Endothelial cell of umbilical vein (primary cell): ENCODE data around the gene TMEM37. TPM values are rescaled to one million over a fixed set of nuclear protein-coding genes. Genes with fewer than 3 reads are reported as not detected.

Experiments used
- BruUV-seq: library from RNA; stranded (reverse); fragments of 400-500 nt; replicated peaks from 2 replicates; lab custom pipeline; 2021; lab: Mats Ljungman, UMichigan
- CTCF ChIA-PET: fragments of 300-600, 350-600 bp; sonication (Branson Sonifier 250); formaldehyde crosslinking; loops from one replicate; lab custom pipeline; 2021; ENCODE audit warnings: antibody characterized with exemption, inconsistent platforms; lab: Charles Lee
- POLR2A ChIA-PET: fragments of 300-600, 350-600 bp; sonication (Branson Sonifier 250); formaldehyde crosslinking; loops from one replicate; lab custom pipeline; 2021; ENCODE audit warnings: antibody characterized with exemption, inconsistent platforms; lab: Charles Lee
- DNase-seq: peaks from one replicate; pipeline ENCODE4 v3.0.0-alpha.2; 2011; ENCODE audit warnings: low read depth, low spot score
- FAIRE-seq: peaks from 2 replicates; lab custom pipeline; 2011; peaks lifted over from hg19 to GRCh38; lab: Jason Lieb, UNC
- H2AFZ ChIP-seq: 2 replicates; pipeline ENCODE4 v1.6.0; 2012; ENCODE audit warnings: low read depth, low read length, control low read depth, inconsistent platforms
- H3K27ac ChIP-seq: 2 replicates; pipeline ENCODE4 v1.5.1; 2011; ENCODE audit warnings: low read depth, mild to moderate bottlenecking, control low read depth, low read length, moderate library complexity; ENCODE audit not compliant: insufficient read depth
- H3K27me3 ChIP-seq, 2 experiments: 2 replicates each; pipeline versions ENCODE4 v1.6.0 to v1.6.1; 2011; ENCODE audit warnings: low read length in 2 of 2, mixed read lengths in 1 of 2; ENCODE audit not compliant: control insufficient read depth in 2 of 2, insufficient read depth in 2 of 2
- H3K36me3 ChIP-seq, 2 experiments: 2 replicates in 1 of 2; 3 replicates in 1 of 2; pipeline ENCODE4 v1.5.1; 2011; ENCODE audit warnings: low read length in 2 of 2, mild to moderate bottlenecking in 1 of 2, moderate library complexity in 1 of 2; ENCODE audit not compliant: control insufficient read depth in 2 of 2, insufficient read depth in 2 of 2; ENCODE audit errors: extremely low read depth in 1 of 2
- H3K4me1 ChIP-seq: 3 replicates; pipeline ENCODE4 v1.5.1; 2011; ENCODE audit warnings: mild to moderate bottlenecking, low read length; ENCODE audit not compliant: control insufficient read depth, insufficient read depth; ENCODE audit errors: extremely low read depth
- H3K4me2 ChIP-seq: 2 replicates; pipeline ENCODE4 v1.6.1; 2011; ENCODE audit warnings: low read length, control low read depth, mixed read lengths; ENCODE audit not compliant: insufficient read depth
- H3K4me3 ChIP-seq, 3 experiments: fragments of 200-600 bp in 1 of 3; sonication (generic), shearing (Covaris generic) in 1 of 3; replicated peaks in 1 of 3; 2 replicates each; pipeline ENCODE4 v1.5.1; 2011 to 2016; ENCODE audit warnings: control low read depth in 3 of 3, low read length in 3 of 3, mild to moderate bottlenecking in 2 of 3, inconsistent platforms in 1 of 3, low read depth in 1 of 3, moderate library complexity in 1 of 3; ENCODE audit not compliant: insufficient read depth in 1 of 3
- H3K79me2 ChIP-seq: 2 replicates; pipeline ENCODE4 v1.6.0; 2012; ENCODE audit warnings: low read length, inconsistent platforms; ENCODE audit not compliant: control insufficient read depth, insufficient read depth
- H3K9ac ChIP-seq: replicated peaks from 2 replicates; pipeline ENCODE3; 2011; ENCODE audit warnings: low read length, control low read depth; ENCODE audit not compliant: insufficient read depth; ENCODE audit errors: extremely low read depth
- H3K9me1 ChIP-seq: replicated peaks from 3 replicates; pipeline ENCODE4 v1.6.0; 2011; ENCODE audit warnings: mild to moderate bottlenecking, low read length; ENCODE audit not compliant: control insufficient read depth, insufficient read depth; ENCODE audit errors: extremely low read depth
- H3K9me3 ChIP-seq: replicated peaks from 2 replicates; pipeline ENCODE4 v1.5.1; 2012; ENCODE audit warnings: low read length, inconsistent platforms; ENCODE audit not compliant: control insufficient read depth, insufficient read depth
- H4K20me1 ChIP-seq: replicated peaks from 2 replicates; pipeline ENCODE3; 2011; ENCODE audit warnings: mild to moderate bottlenecking, low read length; ENCODE audit not compliant: control insufficient read depth, insufficient read depth; ENCODE audit errors: extremely low read depth
- EZH2 ChIP-seq: IDR thresholded peaks from 2 replicates; pipeline ENCODE4 v1.6.1; 2012; ENCODE audit warnings: borderline replicate concordance, low read depth, mild to moderate bottlenecking, moderate library complexity, low read length, inconsistent platforms; ENCODE audit not compliant: severe bottlenecking
- FOS ChIP-seq: IDR thresholded peaks from 2 replicates; pipeline ENCODE4 v1.6.1; 2011; ENCODE audit warnings: mild to moderate bottlenecking, low read length, moderate library complexity, borderline replicate concordance; ENCODE audit not compliant: insufficient read depth
- GATA2 ChIP-seq: IDR thresholded peaks from 2 replicates; pipeline ENCODE4 v1.7.0; 2011; ENCODE audit warnings: low read depth, mild to moderate bottlenecking, moderate library complexity, mixed read lengths, low read length; ENCODE audit not compliant: insufficient read length, insufficient read depth
- JUN ChIP-seq: IDR thresholded peaks from 2 replicates; pipeline ENCODE4 v1.6.1; 2011; ENCODE audit warnings: borderline replicate concordance, low read depth; ENCODE audit not compliant: insufficient read length, insufficient read depth
- MYC ChIP-seq: IDR thresholded peaks from one replicate; pipeline ENCODE4 v1.6.1; 2011; ENCODE audit warnings: mild to moderate bottlenecking, low read depth, low read length
- POLR2A ChIP-seq: IDR thresholded peaks from 2 replicates; pipeline ENCODE4 v1.6.1; 2012; ENCODE audit warnings: low read depth, mild to moderate bottlenecking, control low read depth, low read length
- POLR2AphosphoS5 ChIP-seq: IDR thresholded peaks from 2 replicates; pipeline ENCODE4 v1.6.1; 2012; ENCODE audit warnings: low read depth, mild to moderate bottlenecking, control low read depth, low read length, moderate library complexity; ENCODE audit not compliant: insufficient read depth
- dilution Hi-C: fragments of 300-500 bp; cut with MboI; formaldehyde crosslinking; loops from one replicate; pipeline ENCODE4 v1.15.0; 2019; ENCODE audit warnings: low sequenced_read_pairs; ENCODE audit not compliant: extremely low pct_ligation_motif_present
- intact Hi-C: fragments of 100-400 bp; cut with micrococcal nuclease; formaldehyde crosslinking; loops from one replicate; pipeline ENCODE4 v1.10.0; 2022
- polyA plus RNA-seq, 4 experiments: library from polyadenylated mRNA; depleted of rRNA in 3 of 4; stranded (reverse) in 3 of 4; unstranded in 1 of 4; fragments of >200 nt; gene quantifications; 2 replicates each; pipeline versions ENCODE4 v1.2.1 to v1.2.3, GENCODE V29; 2011 to 2012; ENCODE audit warnings: missing spikeins in 1 of 4
- total RNA-seq: library from RNA; stranded (reverse); gene quantifications from 2 replicates; pipeline ENCODE4 v1.2.3, GENCODE V29; 2021
- TF ChIP-seq, protein P1 (sequence below), 2 donors: IDR thresholded peaks; 1 replicate in 1 of 2; 2 replicates in 1 of 2; pipeline ENCODE4 v1.5.1; 2011; ENCODE audit warnings: low read length in 2 of 2, mild to moderate bottlenecking in 2 of 2, moderate library complexity in 2 of 2, control low read depth in 1 of 2, inconsistent platforms in 1 of 2, low read depth in 1 of 2; ENCODE audit not compliant: insufficient read depth in 1 of 2; ENCODE audit errors: extremely low read depth in 1 of 2
- TF ChIP-seq, protein P2 (sequence below): IDR thresholded peaks from 2 replicates; pipeline ENCODE4 v1.6.1; 2011; ENCODE audit not compliant: insufficient read depth, insufficient read length

The TMEM37 gene
- total and polyA plus RNA-seq, 2 donors (not counting 3 experiments of a cell fraction or from before 2014, with no cell fraction given), result 3.5 to 16.2 TPM

DNA sequence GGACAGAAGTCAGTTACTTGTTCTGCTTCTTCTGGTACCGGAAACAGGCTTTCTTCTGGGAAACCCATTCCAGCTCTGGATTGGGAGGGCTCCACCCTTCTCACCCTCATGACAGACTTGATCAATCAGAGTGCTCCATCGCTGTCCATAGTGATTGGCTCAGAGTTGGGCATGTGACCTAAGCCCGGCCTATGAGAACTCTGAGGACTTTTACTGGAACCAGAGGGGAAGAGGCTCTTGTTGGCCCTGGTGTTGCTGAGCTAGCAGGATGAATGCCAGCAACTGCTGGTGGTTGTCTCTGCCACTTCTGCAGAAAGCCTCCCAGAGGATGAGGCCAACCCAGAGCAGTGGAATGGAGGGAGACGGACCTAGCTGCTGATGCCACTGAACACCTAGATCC, 33.3 kb downstream of the TMEM37 start:
- peaks cover 0 to 3% of the 10 kb centered on the region in 2 experiments for H3K27me3 ChIP-seq
- H3K4me3 ChIP-seq, result no peak overlapping the region
- H3K79me2 ChIP-seq, result no peaks in the 10 kb centered on the region
- no peak overlapping the region for H3K27ac ChIP-seq
- no peak overlapping the region for H3K9ac ChIP-seq
- no peak for TF ChIP-seq MYC
- no peak for TF ChIP-seq EZH2
- TF ChIP-seq POLR2A, result no peak
- no peak for TF ChIP-seq FOS
- TF ChIP-seq POLR2AphosphoS5, result no peak
- TF ChIP-seq JUN, result no peak
- no peak for TF ChIP-seq GATA2
- TF ChIP-seq, protein P1, sequence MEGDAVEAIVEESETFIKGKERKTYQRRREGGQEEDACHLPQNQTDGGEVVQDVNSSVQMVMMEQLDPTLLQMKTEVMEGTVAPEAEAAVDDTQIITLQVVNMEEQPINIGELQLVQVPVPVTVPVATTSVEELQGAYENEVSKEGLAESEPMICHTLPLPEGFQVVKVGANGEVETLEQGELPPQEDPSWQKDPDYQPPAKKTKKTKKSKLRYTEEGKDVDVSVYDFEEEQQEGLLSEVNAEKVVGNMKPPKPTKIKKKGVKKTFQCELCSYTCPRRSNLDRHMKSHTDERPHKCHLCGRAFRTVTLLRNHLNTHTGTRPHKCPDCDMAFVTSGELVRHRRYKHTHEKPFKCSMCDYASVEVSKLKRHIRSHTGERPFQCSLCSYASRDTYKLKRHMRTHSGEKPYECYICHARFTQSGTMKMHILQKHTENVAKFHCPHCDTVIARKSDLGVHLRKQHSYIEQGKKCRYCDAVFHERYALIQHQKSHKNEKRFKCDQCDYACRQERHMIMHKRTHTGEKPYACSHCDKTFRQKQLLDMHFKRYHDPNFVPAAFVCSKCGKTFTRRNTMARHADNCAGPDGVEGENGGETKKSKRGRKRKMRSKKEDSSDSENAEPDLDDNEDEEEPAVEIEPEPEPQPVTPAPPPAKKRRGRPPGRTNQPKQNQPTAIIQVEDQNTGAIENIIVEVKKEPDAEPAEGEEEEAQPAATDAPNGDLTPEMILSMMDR (IDR thresholded peaks at IDR 0.05; ENCODE audit: extremely low read depth in 1 of 2, insufficient read depth in 1 of 2, low read depth in 1 of 2, low read length in 2 of 2), result no peak
- TF ChIP-seq, protein P2, sequence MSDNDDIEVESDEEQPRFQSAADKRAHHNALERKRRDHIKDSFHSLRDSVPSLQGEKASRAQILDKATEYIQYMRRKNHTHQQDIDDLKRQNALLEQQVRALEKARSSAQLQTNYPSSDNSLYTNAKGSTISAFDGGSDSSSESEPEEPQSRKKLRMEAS, result no peak
- H3K9me1 ChIP-seq, result no peaks in the 10 kb centered on the region
- H3K4me2 ChIP-seq, result no peak overlapping the region
- no peak overlapping the region for H2AFZ ChIP-seq
- H3K9me3 ChIP-seq, result no peaks in the 10 kb centered on the region
- dilution Hi-C loops (no loop called here), intact Hi-C loops (no loop called here)
- H4K20me1 ChIP-seq, result no peaks in the 10 kb centered on the region
- ChIA-PET CTCF (interaction anchor here (3.0 kb wide), 1 partner anchor 11 kb away, joined by 13 read pairs; no protein-coding TSS in a partner anchor), POLR2A (no interaction called here)
- H3K36me3 ChIP-seq, result no peaks in the 10 kb centered on the region
- DNase-seq (no peak), FAIRE-seq (no peak)
- no peaks in the 10 kb centered on the region for H3K4me1 ChIP-seq
- no TSS peak for BruUV-seq
